ENCODE measurements around the gene AOPEP. TPM values are rescaled to one million over a fixed set of nuclear protein-coding genes. Genes with fewer than 3 reads are reported as not detected.
A peak's percentile ranks its signal among the peaks of the same experiment; 100 is the strongest.

The AOPEP gene
- total RNA-seq, 4 donors from 2014 or later = 80.7 to 428 (median 126) TPM

DNA sequence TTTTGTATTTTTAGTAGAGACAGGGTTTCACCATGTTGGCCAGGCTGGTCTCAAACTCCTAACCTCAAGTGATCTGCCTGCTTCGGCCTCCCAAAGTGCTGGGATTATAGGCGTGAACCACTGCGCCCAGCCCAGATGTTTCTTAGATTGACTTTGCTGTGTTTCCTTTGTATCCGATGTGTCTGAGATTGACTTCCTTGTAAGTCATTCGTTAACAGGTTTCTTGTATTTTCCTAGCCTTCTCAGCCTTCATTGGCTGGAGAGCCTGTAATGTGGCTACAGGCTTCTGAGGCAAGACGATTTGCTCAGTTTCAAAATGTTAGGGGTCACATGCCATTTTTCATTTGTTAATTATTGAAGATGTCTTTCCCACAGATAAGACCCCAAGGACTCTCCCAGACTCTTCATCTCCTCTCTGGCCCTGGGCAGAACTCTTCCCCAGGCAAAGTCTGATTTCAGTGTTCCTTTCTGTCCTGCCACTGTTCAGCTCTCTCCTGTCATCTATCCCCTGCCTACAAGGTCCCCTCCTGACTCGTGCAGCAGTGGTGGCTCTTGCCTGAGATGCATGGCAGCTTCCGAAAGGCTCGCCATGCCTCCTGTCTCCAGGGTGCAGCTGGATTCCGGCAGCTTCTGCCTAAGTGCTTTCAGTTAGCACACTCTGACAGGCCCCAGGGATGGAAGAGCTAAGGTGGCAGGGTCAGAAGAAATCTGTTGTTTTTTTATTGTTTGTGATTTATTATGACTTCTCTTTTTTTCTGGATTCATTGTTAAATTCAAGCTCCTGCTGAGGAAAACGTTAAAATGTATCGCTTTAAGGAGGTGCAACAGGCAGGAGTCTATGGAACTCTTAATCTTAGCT lies 206.4 kb downstream of the AOPEP start:
- Histone ChIP-seq H3K36me3 (no peaks in the 10 kb centered on the region), H3K4me1 (peaks cover 0 to 5% of the 10 kb centered on the region in 2 donors), H3K27ac (peak overlapping the region; percentile 70 to 83), H3K4me3 (no peak overlapping the region), H3K9me3 (no peaks in the 10 kb centered on the region), H3K27me3 (no peaks in the 10 kb centered on the region)
- intact Hi-C loops (cut with DNase I; ENCODE audit: low total_unique reads) = no loop called here
- no peak for TF ChIP-seq POLR2A (IDR thresholded peaks at IDR 0.05)
- no peak for TF ChIP-seq CTCF (IDR thresholded peaks at IDR 0.05)
- no peak for DNase-seq

GRCh38 chr9:94933511-94933828 lies 207.0 kb downstream of the AOPEP start:
- Histone ChIP-seq H3K27ac (peak overlapping the region; percentile 70 to 83), H3K4me3 (no peak overlapping the region), H3K36me3 (no peaks in the 10 kb centered on the region), H3K4me1 (peaks cover 0 to 5% of the 10 kb centered on the region in 2 donors), H3K27me3 (no peaks in the 10 kb centered on the region), H3K9me3 (no peaks in the 10 kb centered on the region)
- intact Hi-C loops (cut with DNase I; ENCODE audit: low total_unique reads) = no loop called here
- no peak for TF ChIP-seq CTCF (IDR thresholded peaks at IDR 0.05)
- no peak for TF ChIP-seq POLR2A (IDR thresholded peaks at IDR 0.05)
- DNase-seq = no peak

DNA sequence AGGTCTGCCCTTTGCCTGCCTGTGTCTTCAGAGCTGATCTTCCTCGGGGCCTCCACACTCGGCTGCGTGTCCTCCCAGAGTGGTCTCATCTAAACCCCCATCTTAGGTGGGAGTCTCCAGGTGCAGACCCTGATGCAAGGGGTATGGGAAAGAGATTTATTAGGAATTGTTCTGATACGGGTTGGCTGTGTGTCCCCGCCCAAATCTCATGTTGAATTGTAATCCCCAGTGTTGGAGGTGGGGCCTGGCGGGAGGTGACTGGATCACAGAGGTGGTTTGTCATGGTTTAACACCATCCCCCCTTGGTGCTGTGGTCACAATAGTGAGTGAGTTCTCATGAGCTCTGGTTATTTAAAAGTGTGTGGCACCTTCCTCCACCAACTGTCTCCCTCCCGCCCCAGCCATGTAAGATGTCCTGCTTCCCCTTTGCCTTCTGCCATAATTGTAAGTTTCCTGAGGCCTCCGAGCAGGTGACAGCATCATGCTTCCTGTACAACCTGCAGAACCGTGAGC lies 208.4 kb downstream of the AOPEP start:
- Histone ChIP-seq H3K27me3 (no peaks in the 10 kb centered on the region), H3K36me3 (no peaks in the 10 kb centered on the region), H3K27ac (peak overlapping the region; percentile 70 to 83), H3K4me3 (no peak overlapping the region), H3K9me3 (no peaks in the 10 kb centered on the region), H3K4me1 (peaks cover 0 to 5% of the 10 kb centered on the region in 2 donors)
- intact Hi-C loops (cut with DNase I; ENCODE audit: low total_unique reads) = no loop called here
- no peak for TF ChIP-seq CTCF (IDR thresholded peaks at IDR 0.05)
- TF ChIP-seq POLR2A (IDR thresholded peaks at IDR 0.05) = no peak
- no peak for DNase-seq

- DNase-seq = no peak
These were observed 208.9 kb downstream of the AOPEP start for GRCh38 chr9:94935396-94935795.

More at GRCh38 chr9:94935396-94935795, 208.9 kb downstream of the AOPEP start:
- Histone ChIP-seq H3K9me3 (no peaks in the 10 kb centered on the region), H3K27me3 (no peaks in the 10 kb centered on the region), H3K4me1 (peaks cover 0 to 5% of the 10 kb centered on the region in 2 donors), H3K27ac (peak overlapping the region; percentile 70 to 83), H3K36me3 (no peaks in the 10 kb centered on the region), H3K4me3 (no peak overlapping the region)
- intact Hi-C loops (cut with DNase I; ENCODE audit: low total_unique reads) = no loop called here
- TF ChIP-seq POLR2A (IDR thresholded peaks at IDR 0.05) (no peak), CTCF (IDR thresholded peaks at IDR 0.05) (no peak)

Measured in uterus (tissue), 4 donors.